ENCODE data around the gene UGT1A4.

Gene UGT1A4

DNA sequence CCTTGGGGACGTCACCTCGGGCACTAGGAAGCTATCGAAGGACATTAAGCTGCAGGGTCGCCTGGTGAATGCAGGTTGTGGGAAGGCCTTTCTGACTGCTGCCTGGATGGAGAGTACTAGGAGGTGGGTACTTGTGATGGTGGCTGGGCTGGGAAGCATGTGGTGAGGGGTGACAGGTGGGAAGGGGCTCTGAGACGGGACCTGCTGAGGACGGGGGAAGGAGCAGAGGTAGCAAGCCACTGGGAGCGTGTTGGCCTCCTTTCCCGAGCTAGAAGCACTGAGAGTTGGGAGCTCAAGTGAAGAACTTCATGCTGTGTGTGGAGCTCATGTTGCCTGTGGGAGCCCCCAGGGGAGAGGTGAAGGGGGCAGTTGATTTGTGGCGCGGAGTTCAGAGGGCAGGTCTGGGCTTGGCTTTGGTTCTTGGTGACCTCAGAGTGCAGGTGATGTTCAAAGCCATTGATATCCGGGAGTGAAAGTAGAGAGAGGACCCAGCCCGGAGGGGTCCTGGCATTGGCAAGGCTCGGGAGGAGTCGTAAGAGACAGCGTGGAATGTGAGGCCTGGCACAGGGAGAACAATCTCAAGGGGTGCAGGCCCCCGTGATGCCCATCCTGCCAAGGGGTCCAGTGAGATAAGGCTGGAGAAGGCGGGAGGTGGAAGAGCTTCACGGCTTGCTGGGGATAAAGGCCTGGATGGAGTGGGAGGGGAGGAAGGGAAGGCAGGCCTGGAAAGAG lies 72.8 kb downstream of the UGT1A4 start:
- DNase-seq (ENCODE audit: low read depth in 2 of 2): no peak

- DNase-seq (ENCODE audit: low read depth in 2 of 2): no peak
These were observed 73.4 kb downstream of the UGT1A4 start for GRCh38 chr2:233791883-233792329.

DNA sequence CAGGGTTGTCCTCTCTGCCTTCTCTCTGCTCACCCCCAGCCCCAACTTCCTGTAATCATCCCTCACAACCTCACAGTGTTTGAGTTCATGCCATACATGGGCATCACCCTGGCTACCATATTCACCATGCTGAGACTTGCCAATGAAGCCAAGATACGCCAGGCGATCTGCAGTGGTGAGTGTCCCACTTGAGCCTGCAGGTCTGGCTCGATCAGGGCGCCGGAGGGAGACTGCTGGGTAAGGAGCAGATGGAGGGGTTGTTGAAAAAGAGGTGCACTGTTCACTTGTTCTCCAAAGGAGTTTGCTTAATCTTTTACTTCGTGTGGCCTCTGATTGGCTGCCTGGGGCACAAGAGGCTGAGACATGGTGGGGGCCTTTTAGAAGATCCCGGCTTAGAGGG lies 74.2 kb downstream of the UGT1A4 start:
- no peak for DNase-seq (ENCODE audit: low read depth in 2 of 2)

- no peak for DNase-seq (ENCODE audit: low read depth in 2 of 2)
These were observed 75.1 kb downstream of the UGT1A4 start for GRCh38 chr2:233793465-233794127.

- no peak for DNase-seq (ENCODE audit: low read depth in 2 of 2)
These were observed 75.7 kb downstream of the UGT1A4 start for GRCh38 chr2:233794128-233794658.

DNA sequence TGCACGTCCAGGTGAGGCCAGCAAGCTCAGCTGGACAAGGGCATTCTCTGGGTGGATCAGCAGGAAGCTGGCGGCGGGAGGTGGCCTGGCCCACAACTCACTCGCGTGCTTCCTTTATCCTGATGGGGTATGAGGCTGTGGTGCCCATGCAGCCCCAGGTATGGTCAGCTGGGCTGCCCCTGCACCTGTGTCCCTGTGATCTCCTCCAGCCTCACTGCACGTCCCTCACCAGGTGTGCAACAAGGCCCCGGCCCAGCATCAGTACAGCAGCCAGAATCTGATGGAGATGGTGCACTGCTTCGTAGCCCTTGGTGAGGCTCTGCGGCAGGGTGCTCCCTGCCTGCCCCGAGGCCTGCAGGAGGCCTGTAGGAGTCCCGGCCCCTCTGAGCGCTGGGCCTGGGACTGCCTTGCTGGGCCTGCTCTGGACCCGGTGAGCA lies 77.2 kb downstream of the UGT1A4 start:
- no peak for DNase-seq (ENCODE audit: low read depth in 2 of 2)

DNA sequence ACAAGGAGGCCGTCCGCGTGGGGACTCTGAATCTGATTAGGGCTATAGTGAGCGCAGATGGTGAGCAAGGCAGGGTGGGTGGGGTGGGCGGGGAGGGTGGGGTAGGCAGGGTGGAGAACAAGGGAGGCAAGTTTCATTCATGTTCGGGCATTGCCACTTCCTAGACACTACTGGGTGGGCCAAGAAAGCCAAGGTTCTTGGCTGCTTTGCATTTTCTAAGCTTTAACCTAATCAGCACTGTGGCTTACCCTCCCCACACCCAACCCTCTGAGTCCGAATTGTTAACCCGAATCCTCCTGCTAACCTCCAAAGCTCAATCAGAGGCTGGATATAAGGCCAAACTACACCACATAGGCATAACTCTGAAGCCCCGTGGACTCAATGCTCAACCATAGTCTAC lies 77.7 kb downstream of the UGT1A4 start:
- DNase-seq (ENCODE audit: low read depth in 2 of 2): no peak

DNA sequence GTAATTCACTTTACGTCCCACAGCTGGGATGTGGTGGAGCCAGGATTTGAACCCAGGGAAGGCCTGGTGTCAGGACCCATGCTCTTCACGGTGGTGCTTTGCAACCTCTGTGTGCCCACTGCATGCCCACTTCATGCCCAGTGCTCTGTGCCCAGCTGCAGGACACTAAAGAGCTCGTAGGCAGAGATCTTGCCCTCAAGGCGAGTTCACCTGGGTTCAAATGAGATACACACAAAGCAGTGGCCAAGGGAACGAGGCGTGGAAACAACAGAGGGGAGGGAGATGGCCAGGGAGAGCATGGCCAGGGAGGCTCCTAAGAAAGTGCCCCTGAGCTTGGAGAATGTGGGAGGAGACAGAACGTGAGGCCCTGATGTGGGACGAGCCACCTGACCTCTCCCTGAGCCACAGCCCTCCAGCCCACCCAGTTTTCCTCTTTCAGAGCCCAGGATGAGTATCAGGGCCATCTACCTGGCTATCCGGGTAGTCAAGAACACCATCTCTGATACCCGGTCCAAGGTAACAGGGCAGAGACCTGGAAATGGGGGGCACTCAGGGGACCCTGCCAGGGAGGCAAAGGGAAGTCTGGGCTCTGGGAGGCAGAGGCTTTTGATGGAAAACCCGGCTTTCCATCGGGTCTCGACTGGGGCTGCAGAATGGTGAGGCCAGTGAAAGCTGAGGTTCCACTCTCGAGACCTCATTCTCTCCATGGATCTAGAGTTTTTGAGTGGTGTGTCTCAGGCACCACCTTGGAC lies 80.0 kb downstream of the UGT1A4 start:
- DNase-seq (ENCODE audit: low read depth in 2 of 2): no peak

DNA sequence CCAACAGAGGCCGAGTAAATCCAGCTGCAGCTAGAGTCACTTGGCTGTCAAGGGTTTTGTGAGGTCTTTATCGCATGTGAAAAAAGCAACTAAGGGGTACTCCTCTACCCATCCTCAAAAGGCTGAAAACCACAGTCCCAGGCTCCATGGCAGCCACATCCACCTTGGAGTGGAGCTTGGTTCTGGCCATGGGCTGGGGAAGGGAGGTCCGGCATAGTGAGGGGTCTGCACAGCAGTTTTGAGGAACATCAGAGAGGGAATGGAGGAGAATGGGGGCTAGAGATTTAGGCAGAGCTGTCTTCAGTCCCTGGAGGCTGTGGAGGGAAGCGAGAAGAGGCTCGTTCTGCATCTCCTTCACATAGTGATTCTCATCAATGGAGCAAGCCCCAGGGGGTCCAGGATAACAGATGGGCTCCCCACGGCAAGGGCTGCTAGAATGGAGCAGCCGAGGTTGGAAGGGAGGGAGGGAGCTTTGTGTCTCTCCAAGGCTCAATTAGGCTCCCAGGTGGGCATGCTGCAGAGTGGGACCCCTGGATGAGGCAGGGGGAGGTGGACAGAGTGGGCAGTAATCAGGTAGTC lies 80.6 kb downstream of the UGT1A4 start:
- DNase-seq (ENCODE audit: low read depth in 2 of 2): no peak

DNA sequence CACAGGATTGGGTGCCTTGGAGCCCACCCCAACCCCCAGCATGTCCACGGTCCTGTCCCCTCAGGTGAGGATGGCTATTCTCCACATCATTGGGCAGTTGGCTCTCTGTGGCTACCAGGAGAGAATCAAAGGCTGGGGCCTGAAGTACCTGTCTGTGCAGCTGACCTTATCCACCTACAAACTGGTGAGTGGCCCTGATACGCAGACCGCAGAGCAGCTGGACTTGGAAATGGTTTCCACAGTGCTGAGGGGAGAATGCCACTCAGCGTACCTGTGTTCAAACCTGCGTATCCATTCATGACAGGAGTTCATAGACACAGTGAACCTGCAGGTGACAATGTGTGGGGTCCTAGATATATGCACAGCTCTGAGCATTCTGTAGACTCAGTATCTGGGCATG lies 81.2 kb downstream of the UGT1A4 start:
- no peak for DNase-seq (ENCODE audit: low read depth in 2 of 2)

GRCh38 chr2:233800208-233800607 lies 81.7 kb downstream of the UGT1A4 start:
- no peak for DNase-seq (ENCODE audit: low read depth in 2 of 2)

DNA sequence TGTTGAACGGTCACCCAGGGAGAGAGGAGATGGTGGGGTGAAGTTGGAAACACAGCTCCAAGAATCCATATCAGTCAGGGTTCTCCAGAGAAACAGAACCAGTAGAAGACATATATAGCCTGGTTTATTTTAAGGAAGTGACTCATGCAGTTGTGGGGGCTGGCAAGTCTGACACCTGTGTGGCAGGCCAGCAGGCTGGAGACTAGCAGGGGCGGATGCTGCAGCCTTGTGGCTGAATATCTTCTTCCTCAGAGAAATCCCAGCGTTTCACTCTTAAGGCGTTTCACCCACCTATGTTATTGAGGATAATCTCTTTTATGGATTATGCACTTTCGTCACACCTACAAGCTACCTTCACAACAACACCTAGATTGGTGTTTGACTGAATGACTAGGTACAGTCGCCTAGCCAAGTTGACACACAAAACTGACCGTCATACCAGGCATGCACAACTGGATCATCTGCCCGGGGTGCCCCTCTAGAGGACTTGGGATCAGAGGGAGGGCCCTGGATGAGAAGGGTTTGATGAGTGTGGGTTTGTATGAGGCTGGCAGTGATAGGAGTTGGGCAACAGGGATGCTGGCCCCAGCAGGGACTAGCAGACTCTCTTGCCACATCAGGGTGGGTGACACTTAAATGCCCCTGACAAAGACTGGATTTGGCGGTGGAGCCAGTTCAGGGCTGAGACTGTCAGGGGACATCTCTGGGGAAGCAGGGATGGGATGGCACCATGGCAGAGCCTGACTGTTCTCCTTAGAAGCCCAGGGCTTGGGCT lies 83.0 kb downstream of the UGT1A4 start:
- no peak for DNase-seq (ENCODE audit: low read depth in 2 of 2)

DNA sequence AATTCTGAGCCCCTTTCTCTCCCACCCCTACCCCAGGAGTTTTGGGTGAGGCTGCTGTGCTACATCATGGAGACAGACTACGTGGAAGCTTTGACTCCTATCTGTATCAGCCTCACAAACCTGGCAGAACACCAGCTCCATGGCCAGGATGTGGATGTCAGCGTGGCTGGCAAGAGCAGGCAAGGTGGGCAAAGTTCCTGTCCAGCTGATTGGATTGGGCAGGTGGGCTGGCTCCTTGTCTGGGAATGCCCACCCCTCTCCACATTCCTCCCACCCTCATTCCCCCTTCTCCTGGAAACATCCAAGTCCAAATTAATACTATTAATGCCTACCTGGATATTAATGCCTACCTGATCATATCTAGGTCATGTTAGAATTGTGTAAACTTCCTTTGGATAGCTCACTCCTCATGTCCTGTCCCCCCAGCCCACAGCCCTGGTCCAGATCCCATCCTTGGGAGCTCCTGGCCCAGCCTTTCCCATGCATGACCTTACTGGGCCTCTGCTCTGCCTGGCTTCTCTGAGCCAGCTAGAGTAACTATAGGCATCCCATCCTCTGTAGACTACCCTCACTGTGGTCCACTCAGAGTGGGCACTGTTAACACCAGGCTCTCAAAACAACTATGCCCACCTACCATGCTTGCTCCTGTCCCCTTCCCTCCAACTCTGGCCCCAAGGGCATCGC lies 83.7 kb downstream of the UGT1A4 start:
- no peak for DNase-seq (ENCODE audit: low read depth in 2 of 2)

GRCh38 chr2:233803292-233803911 lies 84.9 kb downstream of the UGT1A4 start:
- no peak for DNase-seq (ENCODE audit: low read depth in 2 of 2)

- DNase-seq (ENCODE audit: low read depth in 2 of 2): no peak
These were observed 85.5 kb downstream of the UGT1A4 start for GRCh38 chr2:233803994-233804393.

DNA sequence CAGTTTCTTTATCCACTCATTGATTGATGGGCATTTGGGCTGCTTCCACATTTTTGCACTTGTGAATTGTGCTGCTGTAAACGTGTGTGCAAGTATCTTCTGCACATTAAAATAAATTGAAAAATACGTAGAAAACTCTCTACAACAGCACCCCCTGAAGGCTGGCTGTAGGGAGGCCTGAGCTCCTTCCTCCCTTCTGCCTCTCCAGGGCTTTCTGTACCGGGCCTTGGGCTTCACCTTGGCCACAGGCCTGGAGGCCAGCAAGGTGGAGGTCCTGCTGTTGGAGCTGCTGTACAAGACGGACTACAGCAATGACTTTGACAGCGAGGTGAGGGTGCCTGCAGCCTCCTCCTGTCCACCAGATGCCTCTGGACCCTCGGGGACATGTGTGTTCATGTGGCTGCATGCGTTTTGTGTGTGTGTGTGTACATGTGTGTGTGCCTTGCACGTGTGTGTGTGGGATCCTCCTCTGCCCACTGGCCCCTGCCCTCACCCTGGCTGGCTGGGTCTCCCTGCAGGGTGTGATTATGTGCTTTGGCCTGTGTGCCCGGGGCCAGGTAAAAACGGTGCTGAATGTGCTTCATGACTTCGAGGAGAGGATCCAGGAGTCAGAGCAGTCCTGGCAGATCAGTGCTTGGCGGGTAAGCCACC lies 88.8 kb downstream of the UGT1A4 start:
- DNase-seq (ENCODE audit: low read depth in 2 of 2): no peak

GRCh38 chr2:233807966-233808935 lies 89.7 kb downstream of the UGT1A4 start:
- DNase-seq (ENCODE audit: low read depth in 2 of 2): no peak

DNA sequence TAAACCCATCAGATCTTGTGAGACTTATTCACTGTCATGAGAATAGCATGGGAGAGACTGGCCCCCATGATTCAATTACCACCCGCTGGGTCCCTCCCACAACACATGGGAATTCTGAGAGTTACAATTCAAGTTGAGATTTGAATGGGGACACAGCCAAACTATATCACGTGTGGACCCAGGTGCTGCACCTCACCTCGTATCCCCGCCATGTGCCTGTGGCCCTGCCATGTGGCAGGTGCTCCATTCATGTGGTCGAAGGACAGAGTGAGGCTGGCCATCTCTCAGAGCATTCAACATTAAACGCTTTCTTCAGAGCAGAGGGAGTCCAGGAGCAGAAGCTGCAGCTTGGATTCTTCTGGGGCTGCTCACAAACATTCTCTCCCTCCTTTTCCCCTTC lies 91.8 kb downstream of the UGT1A4 start:
- DNase-seq (ENCODE audit: low read depth in 2 of 2): no peak

DNA sequence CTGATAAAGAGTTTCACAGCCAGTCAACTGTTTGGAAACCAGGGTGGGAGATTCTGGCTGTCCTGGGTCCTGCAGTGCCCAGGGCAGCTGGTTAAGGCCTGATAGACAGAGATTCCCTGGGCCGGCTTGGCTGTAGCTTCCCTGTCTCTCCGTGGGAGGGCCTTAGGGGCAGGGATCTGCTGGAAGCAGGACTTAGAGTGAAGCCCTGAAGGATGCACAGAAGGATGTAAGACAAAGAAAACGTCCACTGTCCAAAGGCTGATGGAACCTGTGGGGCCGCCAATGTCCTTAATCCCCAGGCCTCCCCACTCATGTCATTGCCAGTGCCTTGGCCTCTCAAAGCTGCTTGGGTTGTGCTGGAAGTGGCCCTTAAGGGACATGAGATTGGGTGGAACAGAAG lies 92.6 kb downstream of the UGT1A4 start:
- DNase-seq (ENCODE audit: low read depth in 2 of 2): no peak

Data from stimulated activated CD4-positive, alpha-beta T cell treated with anti-CD3 and anti-CD28 coated beads, Interleukin-1b, Interleukin-23, amount 100 ng/mL, for 4 hours (primary cell).